ENCODE results near the gene LYRM1. TPM values are rescaled to one million over a fixed set of nuclear protein-coding genes. Genes with fewer than 3 reads are reported as not detected.

Gene LYRM1
- total and polyA plus RNA-seq, 2 of the 8 experiments (the other 6 are each of a cell fraction or from before 2014, with no cell fraction given), result 11.6 to 13.4 TPM

GRCh38 chr16:20886320-20886719 is 14.3 kb upstream of the LYRM1 start (continued):
- TF ChIP-seq PHF8 (conservative IDR thresholded peaks at IDR 0.05; ENCODE audit: low read depth, low read length) (no peak), BCL11A (IDR thresholded peaks at IDR 0.05; ENCODE audit: low read depth in 2 of 2, low read length in 2 of 2) (no peak)
